ENCODE data around the gene WDFY4.

WDFY4 gene

DNA sequence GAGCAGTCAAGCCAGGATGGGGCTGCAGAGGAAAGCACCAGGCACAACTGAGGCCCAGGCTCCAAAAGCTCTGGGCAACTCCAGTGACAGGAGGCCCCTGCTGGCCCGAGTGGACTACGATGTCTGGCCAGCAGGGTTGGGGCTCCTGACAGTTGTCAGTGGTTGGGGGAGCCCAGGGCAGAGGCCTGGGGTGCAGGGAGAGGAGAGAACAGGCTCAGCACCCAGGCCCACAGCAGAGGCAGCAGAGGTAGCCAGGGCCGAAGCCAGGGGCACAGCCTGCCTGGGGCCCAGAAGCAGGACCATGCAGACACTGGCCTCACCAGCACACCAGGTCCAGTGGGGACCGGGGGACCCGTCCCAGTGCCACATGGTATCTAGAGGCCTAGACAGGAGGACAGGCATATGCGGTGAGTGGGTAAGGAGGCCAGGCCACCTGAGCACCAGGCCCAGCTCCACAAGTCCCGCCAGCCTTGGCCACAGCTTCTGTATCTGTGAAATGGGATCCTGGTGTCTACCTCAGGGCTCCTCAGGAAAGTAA, 301.0 kb downstream of the WDFY4 start:
- TF ChIP-seq RAD21 (IDR thresholded peaks at IDR 0.05; ENCODE audit: low read depth) (no peak), EP300 (IDR thresholded peaks at IDR 0.05; ENCODE audit: borderline replicate concordance) (no peak), ZBTB7A (IDR thresholded peaks at IDR 0.05; ENCODE audit: low read depth) (no peak), NFIC (IDR thresholded peaks at IDR 0.05) (no peak), EGR1 (IDR thresholded peaks at IDR 0.05) (no peak), TCF12 (IDR thresholded peaks at IDR 0.05; ENCODE audit: low read depth) (no peak), TAF1 (IDR thresholded peaks at IDR 0.05; ENCODE audit: low read depth) (no peak), YY1 (IDR thresholded peaks at IDR 0.05; ENCODE audit: low read depth) (no peak), CREB1 (IDR thresholded peaks at IDR 0.05; ENCODE audit: low read depth) (no peak), CEBPB (IDR thresholded peaks at IDR 0.05) (no peak), FOXM1 (IDR thresholded peaks at IDR 0.05; ENCODE audit: borderline replicate concordance, low read depth) (no peak), TEAD4 (IDR thresholded peaks at IDR 0.05) (no peak)
- TF ChIP-seq, protein P1, sequence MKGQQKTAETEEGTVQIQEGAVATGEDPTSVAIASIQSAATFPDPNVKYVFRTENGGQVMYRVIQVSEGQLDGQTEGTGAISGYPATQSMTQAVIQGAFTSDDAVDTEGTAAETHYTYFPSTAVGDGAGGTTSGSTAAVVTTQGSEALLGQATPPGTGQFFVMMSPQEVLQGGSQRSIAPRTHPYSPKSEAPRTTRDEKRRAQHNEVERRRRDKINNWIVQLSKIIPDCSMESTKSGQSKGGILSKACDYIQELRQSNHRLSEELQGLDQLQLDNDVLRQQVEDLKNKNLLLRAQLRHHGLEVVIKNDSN (IDR thresholded peaks at IDR 0.05) = no peak
- TF ChIP-seq, protein P2, sequence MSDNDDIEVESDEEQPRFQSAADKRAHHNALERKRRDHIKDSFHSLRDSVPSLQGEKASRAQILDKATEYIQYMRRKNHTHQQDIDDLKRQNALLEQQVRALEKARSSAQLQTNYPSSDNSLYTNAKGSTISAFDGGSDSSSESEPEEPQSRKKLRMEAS (IDR thresholded peaks at IDR 0.05) = no peak
- TF ChIP-seq, protein P3, sequence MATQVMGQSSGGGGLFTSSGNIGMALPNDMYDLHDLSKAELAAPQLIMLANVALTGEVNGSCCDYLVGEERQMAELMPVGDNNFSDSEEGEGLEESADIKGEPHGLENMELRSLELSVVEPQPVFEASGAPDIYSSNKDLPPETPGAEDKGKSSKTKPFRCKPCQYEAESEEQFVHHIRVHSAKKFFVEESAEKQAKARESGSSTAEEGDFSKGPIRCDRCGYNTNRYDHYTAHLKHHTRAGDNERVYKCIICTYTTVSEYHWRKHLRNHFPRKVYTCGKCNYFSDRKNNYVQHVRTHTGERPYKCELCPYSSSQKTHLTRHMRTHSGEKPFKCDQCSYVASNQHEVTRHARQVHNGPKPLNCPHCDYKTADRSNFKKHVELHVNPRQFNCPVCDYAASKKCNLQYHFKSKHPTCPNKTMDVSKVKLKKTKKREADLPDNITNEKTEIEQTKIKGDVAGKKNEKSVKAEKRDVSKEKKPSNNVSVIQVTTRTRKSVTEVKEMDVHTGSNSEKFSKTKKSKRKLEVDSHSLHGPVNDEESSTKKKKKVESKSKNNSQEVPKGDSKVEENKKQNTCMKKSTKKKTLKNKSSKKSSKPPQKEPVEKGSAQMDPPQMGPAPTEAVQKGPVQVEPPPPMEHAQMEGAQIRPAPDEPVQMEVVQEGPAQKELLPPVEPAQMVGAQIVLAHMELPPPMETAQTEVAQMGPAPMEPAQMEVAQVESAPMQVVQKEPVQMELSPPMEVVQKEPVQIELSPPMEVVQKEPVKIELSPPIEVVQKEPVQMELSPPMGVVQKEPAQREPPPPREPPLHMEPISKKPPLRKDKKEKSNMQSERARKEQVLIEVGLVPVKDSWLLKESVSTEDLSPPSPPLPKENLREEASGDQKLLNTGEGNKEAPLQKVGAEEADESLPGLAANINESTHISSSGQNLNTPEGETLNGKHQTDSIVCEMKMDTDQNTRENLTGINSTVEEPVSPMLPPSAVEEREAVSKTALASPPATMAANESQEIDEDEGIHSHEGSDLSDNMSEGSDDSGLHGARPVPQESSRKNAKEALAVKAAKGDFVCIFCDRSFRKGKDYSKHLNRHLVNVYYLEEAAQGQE (IDR thresholded peaks at IDR 0.05; ENCODE audit: low read depth) = no peak

DNA sequence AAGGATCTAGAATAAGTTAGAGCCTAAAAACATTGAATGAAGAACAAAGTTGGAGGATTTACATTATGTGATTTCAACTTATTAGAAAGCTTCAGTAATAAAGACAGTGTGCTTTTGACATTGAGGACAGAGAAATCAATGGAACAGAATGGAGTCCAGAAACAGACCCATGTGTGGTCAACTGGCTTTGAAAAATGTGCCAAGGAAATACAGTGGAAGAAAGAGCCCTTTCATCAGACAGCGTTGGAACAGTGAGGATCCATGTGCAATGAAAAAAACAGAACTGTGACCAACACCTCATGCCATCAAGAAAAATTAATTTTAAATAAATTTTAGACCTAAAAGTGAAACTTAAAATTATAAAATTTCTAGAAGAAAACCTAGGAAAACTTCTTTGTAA, 305.6 kb downstream of the WDFY4 start:
- no peak for TF ChIP-seq TAF1 (IDR thresholded peaks at IDR 0.05; ENCODE audit: low read depth)
- no peak for TF ChIP-seq TCF12 (IDR thresholded peaks at IDR 0.05; ENCODE audit: low read depth)
- TF ChIP-seq, protein P3 (IDR thresholded peaks at IDR 0.05; ENCODE audit: low read depth) = no peak
- TF ChIP-seq ZBTB7A (IDR thresholded peaks at IDR 0.05; ENCODE audit: low read depth) = no peak
- TF ChIP-seq TEAD4 (IDR thresholded peaks at IDR 0.05) = no peak
- TF ChIP-seq FOXM1 (IDR thresholded peaks at IDR 0.05; ENCODE audit: borderline replicate concordance, low read depth) = no peak
- TF ChIP-seq, protein P1 (IDR thresholded peaks at IDR 0.05) = no peak
- no peak for TF ChIP-seq YY1 (IDR thresholded peaks at IDR 0.05; ENCODE audit: low read depth)
- TF ChIP-seq CEBPB (IDR thresholded peaks at IDR 0.05) = no peak

DNA sequence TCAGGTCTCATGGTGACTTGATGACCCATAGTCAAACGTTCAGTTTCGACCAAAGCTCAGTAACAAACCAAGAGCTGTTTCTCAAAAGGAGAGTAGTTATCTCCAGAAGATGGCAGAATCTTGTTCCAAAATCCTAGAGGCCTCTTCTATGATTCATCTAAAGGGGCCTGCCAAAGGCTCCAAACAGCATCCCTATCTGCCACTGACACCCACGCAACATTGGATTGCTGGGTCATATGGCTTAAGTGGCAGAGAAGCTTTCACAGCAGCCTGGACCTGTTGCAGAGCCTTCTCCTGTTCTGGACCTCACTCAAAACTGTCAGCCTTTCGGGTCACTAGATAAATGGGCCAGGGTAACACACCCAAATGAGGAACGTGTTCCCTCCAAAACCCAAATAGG, 309.0 kb downstream of the WDFY4 start:
- TF ChIP-seq NFIC (IDR thresholded peaks at IDR 0.05) (no peak), TEAD4 (IDR thresholded peaks at IDR 0.05) (no peak), YY1 (IDR thresholded peaks at IDR 0.05; ENCODE audit: low read depth) (no peak), EP300 (IDR thresholded peaks at IDR 0.05; ENCODE audit: borderline replicate concordance) (no peak), CEBPB (IDR thresholded peaks at IDR 0.05) (no peak), TAF1 (IDR thresholded peaks at IDR 0.05; ENCODE audit: low read depth) (no peak), ZBTB7A (IDR thresholded peaks at IDR 0.05; ENCODE audit: low read depth) (no peak), EGR1 (IDR thresholded peaks at IDR 0.05) (no peak), FOXM1 (IDR thresholded peaks at IDR 0.05; ENCODE audit: borderline replicate concordance, low read depth) (no peak), TCF12 (IDR thresholded peaks at IDR 0.05; ENCODE audit: low read depth) (no peak), RAD21 (IDR thresholded peaks at IDR 0.05; ENCODE audit: low read depth) (no peak), CREB1 (IDR thresholded peaks at IDR 0.05; ENCODE audit: low read depth) (no peak)
- TF ChIP-seq, protein P1 (IDR thresholded peaks at IDR 0.05) = no peak
- TF ChIP-seq, protein P2 (IDR thresholded peaks at IDR 0.05) = no peak
- TF ChIP-seq, protein P3 (IDR thresholded peaks at IDR 0.05; ENCODE audit: low read depth) = no peak

DNA sequence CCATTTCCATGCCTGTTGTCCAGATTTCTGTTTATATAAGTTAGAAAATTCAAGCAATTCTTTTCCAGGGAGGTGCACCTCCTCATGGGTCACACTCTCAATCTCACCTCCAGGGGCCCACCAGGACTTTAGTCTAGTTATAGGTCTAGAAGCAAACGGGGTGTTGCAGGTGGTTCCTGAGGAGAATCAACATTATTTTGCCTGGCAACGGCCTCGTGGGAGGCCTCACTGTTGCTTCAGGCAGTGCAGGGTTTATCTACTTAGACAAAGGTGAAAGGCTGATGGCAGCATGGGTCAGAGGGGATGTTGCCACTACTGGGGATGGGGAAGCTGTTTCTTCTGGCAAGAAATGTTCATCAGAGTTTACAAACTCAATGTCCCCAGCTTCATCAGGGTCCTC, 311.7 kb downstream of the WDFY4 start:
- TF ChIP-seq YY1 (IDR thresholded peaks at IDR 0.05; ENCODE audit: low read depth) (no peak), TAF1 (IDR thresholded peaks at IDR 0.05; ENCODE audit: low read depth) (no peak), CREB1 (IDR thresholded peaks at IDR 0.05; ENCODE audit: low read depth) (no peak), EP300 (IDR thresholded peaks at IDR 0.05; ENCODE audit: borderline replicate concordance) (no peak), TCF12 (IDR thresholded peaks at IDR 0.05; ENCODE audit: low read depth) (no peak)
- TF ChIP-seq, protein P3 (IDR thresholded peaks at IDR 0.05; ENCODE audit: low read depth) = no peak
- TF ChIP-seq, protein P1 (IDR thresholded peaks at IDR 0.05) = no peak

All from Ishikawa (cell line).